AG09319 (cell line): ENCODE measurements around the gene AVPI1.
"Not testable (repeated sequence)": the region's sequence is repeated elsewhere in the genome, so short reads cannot be mapped to it uniquely, and the experiment has no call there.

ENCODE experiments used
- DNase-seq: peaks from one replicate; pipeline ENCODE4 v3.0.0-alpha.2; 2010; ENCODE audit warnings: low read depth; ENCODE audit errors: extremely low read depth
- CTCF ChIP-seq: IDR thresholded peaks from 2 replicates; pipeline ENCODE4 v1.5.1; 2011; ENCODE audit warnings: low read depth, mild to moderate bottlenecking, inconsistent platforms, low read length, moderate library complexity

AVPI1 gene

DNA sequence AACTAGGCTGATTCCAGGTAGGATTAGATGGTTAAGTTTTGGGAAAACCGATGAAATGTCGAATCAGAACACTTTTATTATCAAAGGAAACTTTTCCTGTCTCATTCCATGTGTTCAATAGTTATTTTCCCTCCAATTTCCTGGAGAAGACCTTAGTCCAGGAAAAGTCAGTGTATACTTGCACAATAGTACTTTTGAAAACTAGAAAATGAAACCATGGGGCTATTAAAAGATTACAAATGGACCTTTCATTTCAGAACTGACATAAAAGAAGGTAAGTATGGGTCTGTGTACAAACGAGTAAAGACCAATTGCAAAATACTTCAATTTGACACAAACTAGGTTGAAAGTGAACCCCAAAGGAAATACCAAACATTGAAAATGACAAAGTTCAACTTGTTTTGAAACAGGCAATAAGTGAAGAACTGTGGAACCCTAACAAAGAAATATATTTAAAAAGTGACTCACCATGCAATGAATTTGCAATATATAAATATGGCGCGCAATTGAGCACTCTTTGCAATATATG, 2.1 kb downstream of the AVPI1 start:
- no peak for TF ChIP-seq CTCF

DNA sequence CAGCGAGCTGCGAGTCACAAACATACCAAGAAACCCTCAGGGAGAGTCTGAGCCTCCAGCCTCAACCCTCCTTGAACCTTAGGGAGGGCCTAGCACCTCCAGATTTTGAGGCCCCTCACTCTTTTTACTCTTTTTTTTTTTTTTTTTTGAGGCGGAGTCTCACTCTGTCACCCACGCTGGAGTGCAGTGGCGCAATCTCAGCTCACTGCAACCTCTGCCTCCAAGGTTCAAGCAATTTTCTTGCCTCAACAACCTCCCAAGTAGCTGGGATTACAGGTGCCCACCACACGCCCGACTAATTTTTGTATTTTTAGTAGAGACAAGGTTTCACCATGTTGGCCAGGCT, 2.7 kb downstream of the AVPI1 start:
- DNase-seq, result not testable (repeated sequence)

More for the DNA sequence above, 2.1 kb downstream of the AVPI1 start:
- no peak for DNase-seq

GRCh38 chr10:97683556-97684367, 3.3 kb downstream of the AVPI1 start:
- DNase-seq, result no peak
- TF ChIP-seq CTCF, result peak; percentile 4

GRCh38 chr10:97682042-97682441, 5.0 kb downstream of the AVPI1 start:
- DNase-seq, result no peak
- no peak for TF ChIP-seq CTCF

GRCh38 chr10:97679594-97679993, 7.4 kb downstream of the AVPI1 start:
- DNase-seq, result no peak
- no peak for TF ChIP-seq CTCF

DNA sequence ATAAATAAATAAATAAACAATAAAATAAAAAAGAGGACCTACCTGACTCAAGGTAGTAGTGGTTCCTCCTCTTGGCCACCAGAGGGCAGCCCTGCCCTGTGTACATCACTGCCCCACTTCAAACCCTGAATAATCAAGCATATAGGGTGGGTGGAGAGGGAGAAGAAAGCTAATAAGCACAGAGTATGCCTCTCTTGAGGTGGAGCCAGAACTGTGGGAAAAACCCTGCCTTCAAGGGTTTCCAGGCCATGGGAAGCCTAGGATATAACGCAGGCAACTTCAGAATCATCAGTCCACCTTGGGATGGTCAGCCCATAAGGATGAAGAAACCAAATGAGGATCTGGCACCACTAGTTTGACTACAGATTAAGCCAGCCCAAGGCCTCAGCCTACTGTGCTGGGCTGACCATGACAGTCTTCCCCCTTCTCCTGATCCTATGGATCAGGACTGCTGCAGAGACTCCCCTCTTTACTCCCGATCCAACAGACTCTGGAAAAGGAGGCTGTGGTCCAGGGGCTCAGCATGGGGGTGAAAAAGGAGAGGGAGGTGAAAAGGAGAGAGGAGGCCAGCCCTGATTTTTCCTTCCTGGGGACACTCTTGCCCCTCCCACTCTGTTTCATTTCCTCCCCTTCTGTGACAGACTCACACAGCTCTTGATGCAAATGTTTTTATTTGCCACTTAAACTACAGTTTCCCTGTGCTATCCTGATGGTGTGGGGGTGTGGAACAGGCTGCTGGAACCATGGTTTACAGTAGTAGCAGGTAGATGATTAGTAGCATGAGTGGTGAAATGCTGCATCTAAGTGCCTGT, 10.1 kb downstream of the AVPI1 start:
- TF ChIP-seq CTCF, result peak; percentile 83
- peak; percentile 25 for DNase-seq

DNA sequence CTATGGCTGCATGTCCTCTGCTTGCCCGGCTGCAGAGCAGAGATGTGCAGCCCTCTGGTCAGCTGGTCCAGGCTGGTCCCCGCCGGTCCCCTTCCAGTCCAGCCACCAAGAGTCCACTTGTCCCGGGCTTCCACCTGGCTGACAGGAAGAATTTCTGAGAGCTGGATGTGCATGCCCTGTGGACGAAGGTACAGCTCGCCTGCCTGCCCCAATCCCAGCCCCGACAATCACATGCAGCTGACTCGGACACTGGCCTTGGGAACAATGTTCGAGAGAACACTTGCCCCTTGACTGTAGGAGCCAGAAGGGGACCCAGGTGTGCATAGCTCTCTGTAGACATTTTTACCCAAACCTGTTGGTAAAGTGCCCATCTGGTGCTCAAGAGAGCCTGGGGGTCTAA, 11.8 kb downstream of the AVPI1 start:
- no peak for TF ChIP-seq CTCF
- no peak for DNase-seq
